ENCODE results near the gene NTNG2. TPM values are rescaled to one million over a fixed set of nuclear protein-coding genes. Genes with fewer than 3 reads are reported as not detected.
"Not testable (repeated sequence)": the region's sequence is repeated elsewhere in the genome, so short reads cannot be mapped to it uniquely, and the experiment has no call there.

The NTNG2 gene
- total and polyA plus RNA-seq, 9 donors, result 0.23 to 1.3 (median 0.56) TPM

DNA sequence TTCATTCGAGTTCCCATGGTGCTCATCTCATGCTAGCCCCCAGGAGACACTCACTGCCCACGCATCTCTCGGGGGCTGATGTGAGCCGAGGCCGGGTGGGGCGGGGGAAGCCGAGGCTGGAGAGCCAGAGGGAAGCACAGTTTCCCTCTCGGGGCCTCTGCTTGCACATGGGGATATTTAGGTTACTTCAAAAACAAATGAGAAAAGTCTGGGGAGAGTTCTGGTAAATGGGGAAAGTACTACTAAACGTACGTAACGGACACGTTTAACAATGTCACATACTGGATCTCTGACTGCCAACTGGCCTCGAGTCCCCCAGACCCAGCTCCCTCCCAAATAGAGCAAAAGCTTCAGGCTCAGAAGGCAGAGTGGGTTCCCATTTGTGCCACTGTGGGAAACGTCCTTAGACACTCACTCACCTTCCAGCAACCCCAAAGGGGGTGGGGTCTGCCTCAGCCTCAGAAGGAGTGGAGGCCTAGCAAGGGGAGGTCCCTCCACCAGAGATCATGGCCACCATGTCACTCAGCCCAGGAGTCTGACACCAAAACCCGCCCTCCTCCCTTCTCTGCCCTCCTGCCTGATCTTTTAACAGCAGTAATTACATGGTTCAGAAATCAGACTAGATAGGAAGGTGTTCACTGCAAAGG, 33.8 kb upstream of the NTNG2 start:
- WGBS (ENCODE audit: insufficient coverage), result 54% methylated on average over 7 of the region's 15 CpGs
- H3K36me3 ChIP-seq (ENCODE audit: control insufficient read depth, insufficient read depth, low read length), result no peaks in the 10 kb centered on the region
- no peaks in the 10 kb centered on the region for H3K9me3 ChIP-seq (replicated peaks; ENCODE audit: control insufficient read depth, low read depth, low read length)
- DNase-seq, result no peak
- peaks cover 62% of the 10 kb centered on the region for H3K27me3 ChIP-seq (ENCODE audit: control insufficient read depth, insufficient read depth, low read length)
- no peaks in the 10 kb centered on the region for H3K4me1 ChIP-seq (ENCODE audit: control insufficient read depth, insufficient read depth, low read length)
- no peak overlapping the region for H3K27ac ChIP-seq (ENCODE audit: low read length)
- H3K4me3 ChIP-seq (ENCODE audit: low read length), result no peak overlapping the region

DNA sequence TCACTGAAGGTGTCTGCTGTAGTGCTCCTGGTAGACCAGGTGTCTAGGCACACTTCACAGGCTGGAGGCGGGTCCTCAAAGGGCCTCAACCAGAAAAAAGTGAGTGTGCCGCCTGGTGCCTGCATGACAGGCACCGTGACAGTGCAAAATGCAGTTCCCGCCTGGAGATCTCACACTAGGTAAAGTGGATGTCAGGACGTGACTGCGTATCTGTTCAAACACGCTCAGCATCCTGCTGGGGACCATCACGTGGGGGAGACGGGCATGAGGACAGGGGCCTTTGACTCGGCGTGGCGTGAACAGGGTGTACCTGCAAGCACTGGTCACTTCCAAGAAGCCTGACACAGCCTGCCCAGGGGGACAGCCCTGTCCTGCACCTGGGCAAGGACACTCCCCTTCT, 32.3 kb upstream of the NTNG2 start:
- Histone ChIP-seq H3K36me3 (ENCODE audit: control insufficient read depth, insufficient read depth, low read length) (no peaks in the 10 kb centered on the region), H3K4me3 (ENCODE audit: low read length) (no peak overlapping the region), H3K9me3 (replicated peaks; ENCODE audit: control insufficient read depth, low read depth, low read length) (no peaks in the 10 kb centered on the region), H3K27ac (ENCODE audit: low read length) (no peak overlapping the region), H3K27me3 (ENCODE audit: control insufficient read depth, insufficient read depth, low read length) (peaks cover 61% of the 10 kb centered on the region), H3K4me1 (ENCODE audit: control insufficient read depth, insufficient read depth, low read length) (no peaks in the 10 kb centered on the region)
- no peak for DNase-seq
- WGBS (ENCODE audit: insufficient coverage), result 76% methylated on average over 10 of the region's 12 CpGs

DNA sequence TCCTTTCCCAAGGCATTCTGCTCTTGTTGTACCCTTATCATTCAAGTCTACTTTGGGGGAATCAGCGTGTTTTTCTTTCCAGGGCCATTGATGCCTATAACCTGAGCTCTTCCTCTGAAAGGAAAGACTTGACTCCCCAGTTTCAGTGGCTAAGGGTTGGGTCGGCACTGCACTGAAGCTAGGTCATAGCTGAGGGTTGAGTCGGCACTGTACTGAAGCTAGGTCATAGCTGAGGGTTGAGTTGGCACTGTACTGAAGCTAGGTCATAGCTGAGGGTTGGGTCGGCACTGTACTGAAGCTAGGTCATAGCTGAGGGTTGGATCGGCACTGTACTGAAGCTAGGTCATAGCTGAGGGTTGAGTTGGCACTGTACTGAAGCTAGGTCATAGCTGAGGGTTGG, 27.8 kb upstream of the NTNG2 start:
- 84% methylated on average over 4 of the region's 5 CpGs for WGBS (ENCODE audit: insufficient coverage)
- DNase-seq; H3K4me3 ChIP-seq (ENCODE audit: low read length); H3K36me3 ChIP-seq (ENCODE audit: control insufficient read depth, insufficient read depth, low read length); H3K27ac ChIP-seq (ENCODE audit: low read length); H3K9me3 ChIP-seq (replicated peaks; ENCODE audit: control insufficient read depth, low read depth, low read length); H3K4me1 ChIP-seq (ENCODE audit: control insufficient read depth, insufficient read depth, low read length): not testable (repeated sequence)
- H3K27me3 ChIP-seq (ENCODE audit: control insufficient read depth, insufficient read depth, low read length), result peaks cover 48% of the 10 kb centered on the region

DNA sequence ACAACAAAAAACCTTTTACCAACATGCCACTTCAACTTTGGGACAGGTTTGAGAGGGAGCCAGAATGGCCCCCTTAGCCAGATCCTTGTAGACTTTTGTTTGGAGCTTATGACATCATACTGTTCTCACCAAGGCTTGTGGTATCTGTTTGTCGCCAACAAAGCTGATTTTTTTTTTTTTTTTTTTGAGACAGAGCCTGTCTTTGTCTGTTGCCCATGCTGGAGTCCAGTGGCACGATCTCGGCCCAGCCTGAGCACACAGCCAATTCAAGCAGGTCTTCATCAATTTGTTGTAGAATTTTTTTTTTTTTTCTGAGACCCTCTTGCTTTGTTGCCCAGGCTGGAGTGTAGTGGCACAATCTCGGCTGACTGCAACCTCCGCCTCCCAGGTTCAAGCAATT, 26.4 kb upstream of the NTNG2 start:
- WGBS (ENCODE audit: insufficient coverage), result 100% methylated on average over 1 of the region's 5 CpGs
- no peak overlapping the region for H3K27ac ChIP-seq (ENCODE audit: low read length)
- H3K27me3 ChIP-seq (ENCODE audit: control insufficient read depth, insufficient read depth, low read length), result peaks cover 48% of the 10 kb centered on the region
- no peak for DNase-seq
- no peak overlapping the region for H3K4me3 ChIP-seq (ENCODE audit: low read length)
- no peaks in the 10 kb centered on the region for H3K9me3 ChIP-seq (replicated peaks; ENCODE audit: control insufficient read depth, low read depth, low read length)
- H3K36me3 ChIP-seq (ENCODE audit: control insufficient read depth, insufficient read depth, low read length), result no peaks in the 10 kb centered on the region
- no peaks in the 10 kb centered on the region for H3K4me1 ChIP-seq (ENCODE audit: control insufficient read depth, insufficient read depth, low read length)

DNA sequence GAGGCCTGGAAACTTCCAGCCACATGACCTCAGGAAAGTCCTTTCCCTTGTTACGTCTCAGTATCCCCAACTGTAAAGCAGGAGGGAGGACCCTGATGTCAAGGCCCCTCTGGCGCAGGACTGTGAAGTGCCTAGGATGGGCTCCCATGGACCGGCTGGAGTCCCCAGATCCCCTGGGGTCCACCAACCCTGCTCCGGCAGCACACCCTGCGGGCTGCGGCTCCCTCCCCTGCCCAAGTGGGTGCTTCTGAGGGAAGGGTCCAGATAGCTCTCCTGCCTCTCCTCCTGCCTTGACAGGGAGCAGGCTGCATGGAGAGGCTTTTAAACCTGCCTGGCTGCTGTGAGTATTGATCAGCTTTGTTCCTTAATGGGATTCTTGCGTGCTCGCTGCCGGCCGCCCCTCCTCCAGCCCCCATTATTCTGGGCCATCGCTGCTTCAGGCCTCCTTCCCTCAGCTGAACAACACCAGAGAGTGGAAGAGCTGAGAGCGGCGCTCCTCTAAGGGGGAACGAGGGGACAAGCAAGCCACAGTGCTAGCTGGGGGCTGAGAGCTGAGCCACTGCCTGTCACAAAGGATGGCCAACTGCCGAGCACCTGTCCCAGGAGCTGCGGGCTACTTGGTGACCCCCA, 25.6 kb upstream of the NTNG2 start:
- WGBS (ENCODE audit: insufficient coverage), result 53% methylated on average over 10 of the region's 16 CpGs
- H3K4me1 ChIP-seq (ENCODE audit: control insufficient read depth, insufficient read depth, low read length), result no peaks in the 10 kb centered on the region
- no peak overlapping the region for H3K4me3 ChIP-seq (ENCODE audit: low read length)
- H3K9me3 ChIP-seq (replicated peaks; ENCODE audit: control insufficient read depth, low read depth, low read length), result no peaks in the 10 kb centered on the region
- H3K27me3 ChIP-seq (ENCODE audit: control insufficient read depth, insufficient read depth, low read length), result peaks cover 53% of the 10 kb centered on the region
- H3K27ac ChIP-seq (ENCODE audit: low read length), result no peak overlapping the region
- no peak for DNase-seq
- no peaks in the 10 kb centered on the region for H3K36me3 ChIP-seq (ENCODE audit: control insufficient read depth, insufficient read depth, low read length)

DNA sequence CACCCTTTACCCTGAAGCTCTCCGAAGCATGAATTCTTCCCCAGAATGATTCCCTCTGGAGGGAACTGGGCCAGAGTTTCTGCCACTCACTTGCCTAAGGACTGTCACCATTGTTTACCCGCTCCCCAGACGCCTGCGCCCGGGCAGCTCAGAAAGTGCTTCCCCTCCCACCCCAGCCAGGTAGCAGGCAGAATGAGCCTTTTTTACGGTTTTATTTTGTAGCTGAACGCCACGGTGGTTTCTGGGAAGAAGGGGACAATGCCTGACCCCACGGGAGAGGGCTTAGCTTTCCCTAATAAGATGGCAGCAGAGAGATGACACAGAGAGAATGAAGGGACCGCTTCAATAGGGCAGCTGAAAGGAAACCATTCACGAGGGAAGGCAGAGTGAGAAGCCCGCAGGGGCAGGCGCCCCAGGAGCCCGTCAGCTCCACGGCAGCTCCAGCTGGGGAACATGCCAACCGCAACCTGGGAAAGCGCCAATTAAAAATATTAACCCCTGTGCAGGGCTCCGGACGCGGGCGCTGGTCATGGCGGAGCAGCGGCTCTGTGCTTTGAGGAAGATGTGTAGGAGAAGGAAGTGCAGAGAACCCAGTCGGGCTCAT, 20.4 kb upstream of the NTNG2 start:
- H3K27ac ChIP-seq (ENCODE audit: low read length), result no peak overlapping the region
- 6% methylated on average over 8 of the region's 24 CpGs for WGBS (ENCODE audit: insufficient coverage)
- no peaks in the 10 kb centered on the region for H3K9me3 ChIP-seq (replicated peaks; ENCODE audit: control insufficient read depth, low read depth, low read length)
- no peak for DNase-seq
- no peaks in the 10 kb centered on the region for H3K36me3 ChIP-seq (ENCODE audit: control insufficient read depth, insufficient read depth, low read length)
- H3K4me1 ChIP-seq (ENCODE audit: control insufficient read depth, insufficient read depth, low read length), result no peaks in the 10 kb centered on the region
- H3K27me3 ChIP-seq (ENCODE audit: control insufficient read depth, insufficient read depth, low read length), result peaks cover 55% of the 10 kb centered on the region
- H3K4me3 ChIP-seq (ENCODE audit: low read length), result no peak overlapping the region

DNA sequence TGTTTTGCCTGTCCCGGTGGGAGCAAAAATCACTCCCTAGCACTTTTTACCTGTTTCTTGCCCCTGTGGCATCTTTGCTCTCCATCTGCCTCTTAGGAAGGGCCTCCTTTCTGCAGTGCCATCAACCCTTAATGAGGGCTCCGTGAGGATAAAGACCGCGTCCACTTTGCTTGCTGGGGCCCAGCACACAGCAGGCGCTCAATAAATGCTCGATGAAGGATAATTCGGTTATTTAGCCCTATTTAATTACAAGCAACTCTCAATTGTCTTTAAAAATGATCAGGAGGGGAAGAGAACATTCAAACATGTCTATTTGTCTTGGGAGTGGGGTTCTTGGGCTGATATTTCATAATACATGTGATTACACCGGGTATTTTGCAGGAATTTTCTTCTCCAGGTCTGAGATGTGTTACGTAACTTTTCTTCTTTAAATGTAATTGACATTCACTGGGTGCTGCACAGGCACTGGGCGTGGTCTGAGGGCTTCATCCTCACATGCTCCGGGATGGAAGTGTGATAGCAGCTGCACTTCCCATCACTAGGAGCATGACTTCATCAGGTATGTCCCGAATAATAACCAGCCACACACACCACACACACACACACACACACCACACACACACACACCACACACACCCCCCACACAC, 19.8 kb upstream of the NTNG2 start:
- Histone ChIP-seq H3K9me3 (replicated peaks; ENCODE audit: control insufficient read depth, low read depth, low read length) (no peaks in the 10 kb centered on the region), H3K36me3 (ENCODE audit: control insufficient read depth, insufficient read depth, low read length) (no peaks in the 10 kb centered on the region), H3K27ac (ENCODE audit: low read length) (no peak overlapping the region), H3K4me3 (ENCODE audit: low read length) (no peak overlapping the region), H3K4me1 (ENCODE audit: control insufficient read depth, insufficient read depth, low read length) (no peaks in the 10 kb centered on the region), H3K27me3 (ENCODE audit: control insufficient read depth, insufficient read depth, low read length) (peaks cover 54% of the 10 kb centered on the region)
- 0% methylated on average over 1 of the region's 12 CpGs for WGBS (ENCODE audit: insufficient coverage)
- no peak for DNase-seq

DNA sequence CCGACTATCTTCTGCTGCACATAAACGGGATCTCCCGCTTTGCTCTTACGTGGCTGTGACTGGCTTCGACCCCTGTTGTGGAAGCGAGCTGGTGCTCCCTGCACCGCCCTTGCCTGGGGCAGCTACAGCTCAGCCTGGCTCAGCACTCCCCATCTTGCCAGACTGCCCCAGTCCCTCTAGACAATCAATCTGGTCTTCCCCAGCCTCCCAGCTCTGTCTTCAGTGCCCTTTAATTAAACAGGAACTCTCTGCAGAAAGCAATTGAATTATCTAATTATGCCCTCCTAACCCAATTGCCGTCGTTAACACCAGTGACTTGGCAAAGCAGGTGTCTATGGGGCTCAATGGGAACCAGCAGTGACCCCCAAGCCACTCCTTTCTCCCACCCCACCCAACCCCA, 18.9 kb upstream of the NTNG2 start:
- H3K4me1 ChIP-seq (ENCODE audit: control insufficient read depth, insufficient read depth, low read length), result no peaks in the 10 kb centered on the region
- H3K36me3 ChIP-seq (ENCODE audit: control insufficient read depth, insufficient read depth, low read length), result no peaks in the 10 kb centered on the region
- H3K4me3 ChIP-seq (ENCODE audit: low read length), result no peak overlapping the region
- 43% methylated on average over 9 of the region's 9 CpGs for WGBS (ENCODE audit: insufficient coverage)
- H3K27ac ChIP-seq (ENCODE audit: low read length), result no peak overlapping the region
- no peak for DNase-seq
- peaks cover 50% of the 10 kb centered on the region for H3K27me3 ChIP-seq (ENCODE audit: control insufficient read depth, insufficient read depth, low read length)
- no peaks in the 10 kb centered on the region for H3K9me3 ChIP-seq (replicated peaks; ENCODE audit: control insufficient read depth, low read depth, low read length)

DNA sequence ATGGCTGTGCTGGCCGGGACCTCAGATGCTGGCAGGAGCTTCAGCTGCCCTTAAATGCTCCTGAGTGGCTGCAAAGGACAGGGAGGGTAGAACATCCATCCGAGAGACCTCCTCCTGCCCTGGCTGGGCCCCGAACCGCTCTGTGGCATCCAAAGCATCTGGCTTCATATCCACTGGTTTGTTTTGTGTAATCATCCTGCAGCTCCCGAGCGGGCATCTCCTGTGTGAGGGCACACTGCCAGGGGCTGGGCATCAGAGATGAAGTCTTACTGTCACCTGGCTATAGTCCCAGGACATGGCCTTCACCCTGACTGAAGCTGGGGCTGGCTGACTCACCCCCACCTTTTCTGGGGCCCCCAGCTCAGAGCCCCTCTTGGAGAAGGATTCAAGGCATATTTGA, 18.5 kb upstream of the NTNG2 start:
- Histone ChIP-seq H3K27me3 (ENCODE audit: control insufficient read depth, insufficient read depth, low read length) (peaks cover 50% of the 10 kb centered on the region), H3K9me3 (replicated peaks; ENCODE audit: control insufficient read depth, low read depth, low read length) (no peaks in the 10 kb centered on the region)
- 33% methylated on average over 5 of the region's 6 CpGs for WGBS (ENCODE audit: insufficient coverage)

DNA sequence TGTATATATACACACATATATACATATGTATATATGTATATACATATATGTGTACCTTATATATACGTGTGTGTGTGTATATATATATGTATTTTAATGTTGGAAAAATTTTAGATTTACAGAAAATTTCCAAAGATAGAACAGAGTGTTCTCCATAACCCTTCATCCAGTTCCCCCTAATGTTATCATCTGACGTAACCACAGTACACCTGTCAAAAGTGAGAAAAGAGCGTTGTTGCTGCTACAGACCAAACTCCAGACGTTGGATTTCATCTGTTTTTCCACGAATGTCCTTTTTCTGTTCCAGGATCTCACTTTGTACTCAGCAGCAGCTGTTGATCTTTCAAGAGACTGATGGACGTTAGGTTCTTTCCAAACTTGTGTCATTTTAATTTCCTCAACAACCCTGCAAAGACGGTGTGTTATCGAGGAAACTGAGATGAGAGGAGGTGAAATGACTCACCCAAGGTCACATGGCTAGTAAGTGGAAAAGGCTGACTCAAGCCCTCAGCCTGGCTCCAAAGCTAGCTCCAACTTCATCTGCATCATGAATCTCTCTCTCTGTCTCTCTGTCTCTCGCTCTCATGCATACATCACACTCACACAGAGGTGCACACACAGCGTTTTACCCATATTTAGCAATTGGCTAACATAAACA, 17.0 kb upstream of the NTNG2 start:
- Histone ChIP-seq H3K27me3 (ENCODE audit: control insufficient read depth, insufficient read depth, low read length) (peaks cover 53% of the 10 kb centered on the region), H3K27ac (ENCODE audit: low read length) (no peak overlapping the region), H3K9me3 (replicated peaks; ENCODE audit: control insufficient read depth, low read depth, low read length) (no peaks in the 10 kb centered on the region), H3K4me1 (ENCODE audit: control insufficient read depth, insufficient read depth, low read length) (no peaks in the 10 kb centered on the region), H3K4me3 (ENCODE audit: low read length) (no peak overlapping the region), H3K36me3 (ENCODE audit: control insufficient read depth, insufficient read depth, low read length) (no peaks in the 10 kb centered on the region)
- 83% methylated on average over 5 of the region's 10 CpGs for WGBS (ENCODE audit: insufficient coverage)
- DNase-seq, result no peak

More for the DNA sequence above, 18.5 kb upstream of the NTNG2 start:
- H3K36me3 ChIP-seq (ENCODE audit: control insufficient read depth, insufficient read depth, low read length), result no peaks in the 10 kb centered on the region
- H3K4me3 ChIP-seq (ENCODE audit: low read length), result no peak overlapping the region
- H3K4me1 ChIP-seq (ENCODE audit: control insufficient read depth, insufficient read depth, low read length), result no peaks in the 10 kb centered on the region
- no peak overlapping the region for H3K27ac ChIP-seq (ENCODE audit: low read length)
- no peak for DNase-seq
